Activated T-cell treated with anti-CD3 and anti-CD28 coated beads, Interleukin-2, amount 50 U/mL, for 24 hours (primary cell): Measurements from ENCODE around the gene PARD3B.

Experiments
- DNase-seq: peaks from one replicate; pipeline ENCODE4 v3.0.0-alpha.2; 2020
- H3K27ac Mint-ChIP-seq: 2 replicates; pipeline ENCODE4 v1.8.0; 2020; ENCODE audit warnings: mild to moderate bottlenecking, mixed read lengths
- H3K27me3 Mint-ChIP-seq: 2 replicates; pipeline ENCODE4 v1.8.0; 2020; ENCODE audit warnings: mixed read lengths
- H3K36me3 Mint-ChIP-seq: 2 replicates; pipeline ENCODE4 v1.8.0; 2020; ENCODE audit warnings: low read depth, mixed read lengths
- H3K4me1 Mint-ChIP-seq: 2 replicates; pipeline ENCODE4 v1.8.0; 2020; ENCODE audit warnings: low read depth, mixed read lengths
- H3K4me3 Mint-ChIP-seq: 2 replicates; pipeline ENCODE4 v1.8.0; 2020; ENCODE audit warnings: mild to moderate bottlenecking, moderate library complexity, mixed read lengths
- H3K9me3 Mint-ChIP-seq: 2 replicates; pipeline ENCODE4 v1.8.0; 2020; ENCODE audit warnings: mixed read lengths

The PARD3B gene

DNA sequence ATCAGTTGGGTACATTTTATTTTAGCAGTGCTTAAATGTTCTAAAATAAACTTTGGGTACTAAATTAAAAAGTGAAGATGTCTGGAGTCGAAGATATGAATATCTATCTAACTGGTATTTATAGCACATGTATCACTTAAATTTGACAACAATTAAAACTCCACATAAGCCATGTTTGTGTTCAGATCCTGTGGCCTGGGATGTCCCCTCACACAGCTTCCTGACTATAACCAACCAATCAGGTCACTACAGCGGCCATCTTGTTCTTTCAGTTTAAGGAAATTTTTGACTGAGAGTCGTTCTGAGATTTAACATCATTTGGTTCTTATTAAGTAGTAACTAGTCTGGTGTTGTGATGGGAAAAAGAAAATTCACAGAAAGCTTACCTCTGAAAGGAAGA, 966.4 kb downstream of the PARD3B start:
- H3K27me3 Mint-ChIP-seq: no peaks in the 10 kb centered on the region
- no peak for DNase-seq
- H3K27ac Mint-ChIP-seq: no peak overlapping the region
- H3K4me3 Mint-ChIP-seq: no peak overlapping the region
- no peaks in the 10 kb centered on the region for H3K36me3 Mint-ChIP-seq
- peaks cover 4% of the 10 kb centered on the region for H3K4me1 Mint-ChIP-seq
- H3K9me3 Mint-ChIP-seq: no peaks in the 10 kb centered on the region

- Mint-ChIP-seq H3K4me3 (no peak overlapping the region), H3K9me3 (peaks cover 8% of the 10 kb centered on the region), H3K27me3 (peaks cover 3% of the 10 kb centered on the region), H3K36me3 (no peaks in the 10 kb centered on the region), H3K4me1 (no peaks in the 10 kb centered on the region), H3K27ac (no peak overlapping the region)
- no peak for DNase-seq
Observed at GRCh38 chr2:205520311-205520710, 975.0 kb downstream of the PARD3B start.

- Mint-ChIP-seq H3K36me3 (no peaks in the 10 kb centered on the region), H3K4me1 (peaks cover 7% of the 10 kb centered on the region), H3K9me3 (no peaks in the 10 kb centered on the region), H3K4me3 (no peak overlapping the region), H3K27ac (no peak overlapping the region), H3K27me3 (peaks cover 11% of the 10 kb centered on the region)
- no peak for DNase-seq
Observed at GRCh38 chr2:205524656-205525055, 979.4 kb downstream of the PARD3B start.

GRCh38 chr2:205527801-205528200, 982.5 kb downstream of the PARD3B start:
- DNase-seq: no peak
- H3K4me1 Mint-ChIP-seq: peaks cover 7% of the 10 kb centered on the region
- H3K4me3 Mint-ChIP-seq: no peak overlapping the region
- H3K9me3 Mint-ChIP-seq: no peaks in the 10 kb centered on the region
- H3K27me3 Mint-ChIP-seq: peaks cover 22% of the 10 kb centered on the region
- no peaks in the 10 kb centered on the region for H3K36me3 Mint-ChIP-seq
- no peak overlapping the region for H3K27ac Mint-ChIP-seq

GRCh38 chr2:205531072-205531471, 985.8 kb downstream of the PARD3B start:
- Mint-ChIP-seq H3K9me3 (no peaks in the 10 kb centered on the region), H3K36me3 (no peaks in the 10 kb centered on the region), H3K4me3 (no peak overlapping the region), H3K27me3 (peaks cover 17% of the 10 kb centered on the region), H3K4me1 (peaks cover 7% of the 10 kb centered on the region), H3K27ac (no peak overlapping the region)
- no peak for DNase-seq

DNA sequence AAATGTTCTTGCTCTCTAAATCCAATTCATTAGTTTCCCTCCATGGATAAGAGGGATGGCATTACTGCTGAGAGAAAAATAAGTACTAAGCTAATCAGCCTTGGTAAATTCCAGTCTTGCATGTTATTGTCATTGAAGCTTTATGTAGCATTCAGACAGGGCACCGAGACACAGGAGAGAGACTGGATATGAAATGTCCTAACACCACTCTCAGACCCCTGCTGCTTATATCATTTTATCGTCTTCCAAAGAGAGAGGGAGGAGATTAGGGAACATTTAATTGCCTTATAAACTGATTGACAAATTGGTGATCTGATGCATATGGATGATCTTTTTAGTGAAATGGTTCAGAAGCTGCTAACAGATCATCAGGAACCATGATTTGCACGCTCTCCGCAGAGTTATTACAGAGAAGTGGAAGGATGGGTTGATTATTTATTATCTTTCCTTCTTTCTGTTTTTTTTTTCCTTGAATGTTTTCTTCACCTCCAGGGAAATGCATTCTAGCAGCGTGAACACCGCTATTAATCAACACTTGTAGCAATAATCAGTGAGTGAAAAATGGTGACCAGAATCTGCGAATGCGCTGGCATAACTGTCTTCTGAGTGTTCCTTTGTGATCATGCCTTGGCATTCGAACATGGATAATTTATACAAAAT, 986.3 kb downstream of the PARD3B start:
- H3K36me3 Mint-ChIP-seq: no peaks in the 10 kb centered on the region
- H3K4me1 Mint-ChIP-seq: peaks cover 7% of the 10 kb centered on the region
- H3K4me3 Mint-ChIP-seq: no peak overlapping the region
- no peaks in the 10 kb centered on the region for H3K9me3 Mint-ChIP-seq
- DNase-seq: no peak
- H3K27ac Mint-ChIP-seq: no peak overlapping the region
- peaks cover 16% of the 10 kb centered on the region for H3K27me3 Mint-ChIP-seq

DNA sequence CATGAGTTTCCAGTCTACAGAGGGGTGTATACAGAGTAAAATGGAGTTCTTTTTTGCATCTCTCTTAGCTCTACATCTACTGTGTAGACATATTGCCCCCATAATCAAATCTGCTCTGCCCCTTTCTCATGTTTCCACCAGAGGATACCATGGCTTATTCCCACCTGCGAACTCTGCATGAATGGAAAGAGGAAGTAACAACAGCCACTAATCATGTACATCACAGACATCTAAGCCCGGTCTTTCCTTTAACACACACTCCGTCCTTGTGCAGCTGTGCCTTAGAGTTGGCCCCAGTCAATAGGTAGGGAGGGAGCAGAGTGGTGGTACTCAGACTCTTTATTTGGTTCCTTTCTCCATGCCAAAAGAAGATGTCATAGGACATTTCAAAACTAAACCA, 989.7 kb downstream of the PARD3B start:
- no peak overlapping the region for H3K4me3 Mint-ChIP-seq
- no peaks in the 10 kb centered on the region for H3K9me3 Mint-ChIP-seq
- H3K27me3 Mint-ChIP-seq: peaks cover 11% of the 10 kb centered on the region
- H3K36me3 Mint-ChIP-seq: no peaks in the 10 kb centered on the region
- H3K4me1 Mint-ChIP-seq: peaks cover 6% of the 10 kb centered on the region
- DNase-seq: no peak
- no peak overlapping the region for H3K27ac Mint-ChIP-seq

- H3K4me1 Mint-ChIP-seq: peaks cover 28% of the 10 kb centered on the region
- no peak overlapping the region for H3K4me3 Mint-ChIP-seq
- no peak for DNase-seq
- H3K9me3 Mint-ChIP-seq: no peaks in the 10 kb centered on the region
- no peaks in the 10 kb centered on the region for H3K27me3 Mint-ChIP-seq
- no peak overlapping the region for H3K27ac Mint-ChIP-seq
- H3K36me3 Mint-ChIP-seq: no peaks in the 10 kb centered on the region
Observed at GRCh38 chr2:205539603-205540002, 994.3 kb downstream of the PARD3B start.

GRCh38 chr2:205540036-205540435, 994.8 kb downstream of the PARD3B start:
- DNase-seq: no peak
- Mint-ChIP-seq H3K4me1 (peaks cover 29% of the 10 kb centered on the region), H3K9me3 (no peaks in the 10 kb centered on the region), H3K4me3 (no peak overlapping the region), H3K27ac (no peak overlapping the region), H3K27me3 (no peaks in the 10 kb centered on the region), H3K36me3 (no peaks in the 10 kb centered on the region)

- Mint-ChIP-seq H3K27me3 (no peaks in the 10 kb centered on the region), H3K27ac (no peak overlapping the region), H3K4me1 (peaks cover 29% of the 10 kb centered on the region), H3K9me3 (no peaks in the 10 kb centered on the region), H3K36me3 (no peaks in the 10 kb centered on the region), H3K4me3 (no peak overlapping the region)
- no peak for DNase-seq
Observed at GRCh38 chr2:205543262-205543843, 998.1 kb downstream of the PARD3B start.

GRCh38 chr2:205543937-205544702, 998.8 kb downstream of the PARD3B start:
- Mint-ChIP-seq H3K9me3 (no peaks in the 10 kb centered on the region), H3K36me3 (no peaks in the 10 kb centered on the region), H3K27ac (no peak overlapping the region), H3K27me3 (no peaks in the 10 kb centered on the region), H3K4me1 (peaks cover 29% of the 10 kb centered on the region), H3K4me3 (no peak overlapping the region)
- DNase-seq: no peak

GRCh38 chr2:205545971-205546816, 1000.9 kb downstream of the PARD3B start:
- Mint-ChIP-seq H3K4me1 (peaks cover 15% of the 10 kb centered on the region), H3K9me3 (no peaks in the 10 kb centered on the region), H3K27me3 (no peaks in the 10 kb centered on the region), H3K36me3 (no peaks in the 10 kb centered on the region), H3K4me3 (no peak overlapping the region), H3K27ac (no peak overlapping the region)
- DNase-seq: no peak

DNA sequence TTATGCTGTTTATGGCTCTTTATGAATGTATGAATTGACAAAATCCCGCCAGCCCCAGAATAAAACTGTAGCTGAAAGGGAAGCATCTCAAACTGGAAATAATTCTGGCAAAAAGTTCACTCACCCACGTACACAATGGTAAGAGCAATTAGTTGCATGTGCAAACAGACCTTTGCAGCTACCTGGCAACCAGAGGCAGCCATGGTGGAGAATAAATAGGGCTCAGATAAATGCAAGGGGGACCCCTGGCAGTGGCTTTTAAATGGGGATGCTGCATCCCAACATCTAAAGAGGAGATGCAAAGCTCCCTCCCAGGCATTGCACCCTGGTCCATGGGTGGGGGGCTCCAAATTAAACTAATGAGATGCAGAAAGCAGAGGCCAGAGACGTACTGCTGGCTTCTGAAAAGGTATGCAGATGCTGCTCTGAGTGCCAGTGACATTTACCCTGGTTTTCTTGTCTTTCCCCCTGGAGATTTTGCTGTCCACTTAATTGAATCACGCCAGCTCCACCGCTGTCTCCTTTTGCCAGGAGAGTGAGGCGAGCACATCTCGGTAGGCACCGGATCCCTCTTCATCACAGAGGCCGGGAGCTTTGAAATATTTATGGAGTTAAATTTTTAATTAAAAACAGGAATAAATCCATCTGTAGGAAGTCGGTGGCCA, 1010.4 kb downstream of the PARD3B start:
- H3K27ac Mint-ChIP-seq: no peak overlapping the region
- no peaks in the 10 kb centered on the region for H3K27me3 Mint-ChIP-seq
- no peaks in the 10 kb centered on the region for H3K4me1 Mint-ChIP-seq
- H3K9me3 Mint-ChIP-seq: no peaks in the 10 kb centered on the region
- H3K4me3 Mint-ChIP-seq: no peak overlapping the region
- DNase-seq: no peak
- H3K36me3 Mint-ChIP-seq: no peaks in the 10 kb centered on the region

- Mint-ChIP-seq H3K4me3 (no peak overlapping the region), H3K4me1 (no peaks in the 10 kb centered on the region), H3K36me3 (no peaks in the 10 kb centered on the region), H3K27me3 (no peaks in the 10 kb centered on the region), H3K9me3 (no peaks in the 10 kb centered on the region), H3K27ac (no peak overlapping the region)
- DNase-seq: no peak
Observed at GRCh38 chr2:205556357-205556756, 1011.1 kb downstream of the PARD3B start.
